ENCODE results near the gene PROM1.

GRCh38 chr4:16035843-16036242 lies 48.0 kb downstream of the PROM1 start:
- no peak for TF ChIP-seq CTCF (IDR thresholded peaks at IDR 0.05; ENCODE audit: low read depth, low read length, missing input control)
- TF ChIP-seq GABPA (IDR thresholded peaks at IDR 0.05 in 1 of 2, conservative IDR thresholded peaks at IDR 0.05 in 1 of 2): no peak
- no peak for TF ChIP-seq YY1 (IDR thresholded peaks at IDR 0.05)
- no peak for TF ChIP-seq RAD21 (IDR thresholded peaks at IDR 0.05)
- no peak for TF ChIP-seq ATF3 (IDR thresholded peaks at IDR 0.05)
- no peak for TF ChIP-seq TAF1 (conservative IDR thresholded peaks at IDR 0.05)
- no peak for TF ChIP-seq JUND (IDR thresholded peaks at IDR 0.05)
- TF ChIP-seq ZBTB33 (IDR thresholded peaks at IDR 0.05): no peak
- no peak for TF ChIP-seq REST (IDR thresholded peaks at IDR 0.05)
- TF ChIP-seq MAX (IDR thresholded peaks at IDR 0.05): no peak
